Right lobe of liver (tissue), 4 donors: ENCODE data around the gene WAC.

Source experiments
- CTCF ChIP-seq, 4 donors: fragments of 200-600 bp in 3 of 4; fragments of 450-650 bp in 1 of 4; IDR thresholded peaks; one replicate each; pipeline versions ENCODE4 v1.5.1 to v1.8.0; 2016 to 2022; ENCODE audit warnings: antibody characterized with exemption in 4 of 4, mild to moderate bottlenecking in 2 of 4
- POLR2A ChIP-seq: fragments of 450-650 bp; IDR thresholded peaks from one replicate; pipeline ENCODE4 v1.6.1; 2017; ENCODE audit warnings: antibody characterized with exemption, mild to moderate bottlenecking
- donor health status: DM: no; HTN: no; CAD: no.
- donor health status: DM: no; HTN: no; CAD: no.
- donor health status: DM: no; HTN: yes; CAD: no.

DNA sequence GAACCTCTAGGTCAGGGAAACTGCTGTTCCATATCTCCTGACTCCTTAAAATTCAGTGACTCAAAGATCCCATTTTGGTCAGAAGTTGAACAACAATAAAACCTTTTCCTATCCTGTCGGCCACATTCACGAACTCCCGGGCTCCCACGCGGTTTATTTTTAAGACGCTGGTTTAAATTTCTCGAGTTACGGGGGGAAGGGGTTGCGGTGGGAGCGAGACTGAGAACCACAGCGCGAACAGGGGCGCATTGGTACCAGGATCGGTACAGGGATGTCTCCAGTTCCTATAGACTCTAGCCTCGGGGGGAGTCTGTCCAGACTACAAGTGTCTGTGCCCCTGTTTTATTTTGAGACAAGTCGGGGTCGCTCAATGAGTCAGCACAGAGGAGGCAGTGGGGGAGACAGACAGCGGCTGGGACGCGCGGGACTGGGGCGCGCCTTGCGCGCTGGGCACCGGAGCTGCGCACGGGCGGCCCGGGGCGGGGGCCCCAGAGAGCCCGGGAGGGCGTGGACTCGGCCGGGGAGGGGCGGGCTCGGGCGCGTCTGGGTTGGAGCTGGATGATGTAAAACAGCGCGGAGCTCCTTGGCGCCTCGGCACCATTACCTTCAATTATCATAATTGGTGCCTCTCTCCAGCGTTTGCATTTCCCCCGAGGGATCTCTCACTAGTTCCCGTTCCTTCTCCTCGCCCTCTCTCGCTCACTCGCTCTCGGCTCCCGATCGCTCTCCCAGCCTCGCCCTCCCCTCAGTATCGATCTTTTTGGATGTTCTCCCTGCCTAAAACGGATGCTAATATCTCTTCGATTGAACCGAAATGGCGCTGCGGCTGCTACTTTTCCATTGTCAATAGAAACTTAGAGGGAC, 135.7 kb downstream of the WAC start:
- TF ChIP-seq CTCF (IDR thresholded peaks at IDR 0.05) (no peak), POLR2A (no peak)
